Activated naive CD8-positive, alpha-beta T cell treated with anti-CD3 and anti-CD28 coated beads, Interleukin-2, amount 50 U/mL, for 16 hours (primary cell): ENCODE data around the gene CYP4F11.
"Not testable (repeated sequence)": the region's sequence is repeated elsewhere in the genome, so short reads cannot be mapped to it uniquely, and the experiment has no call there.

Experiments used
- DNase-seq: peaks from one replicate; pipeline ENCODE4 v3.0.0-alpha.2; 2020; ENCODE audit warnings: low read depth, low spot score

Gene CYP4F11

GRCh38 chr19:15934332-15935078 is at the start of gene CYP4F11:
TSS of gene CYP4F11 (minus strand) at chr19:15934529. CDS start at chr19:15934408, 121 bp downstream.
- no peak for DNase-seq

- no peak for DNase-seq
Observed at GRCh38 chr19:15979293-15979692, 45.0 kb upstream of the CYP4F11 start.

- DNase-seq, result no peak
Observed at GRCh38 chr19:15977690-15978089, 43.4 kb upstream of the CYP4F11 start.

GRCh38 chr19:15976836-15977689 is 42.7 kb upstream of the CYP4F11 start:
- DNase-seq, result no peak

GRCh38 chr19:15974856-15975255 is 40.5 kb upstream of the CYP4F11 start:
- DNase-seq, result no peak

- not testable (repeated sequence) for DNase-seq
Observed at GRCh38 chr19:15972043-15972442, 37.7 kb upstream of the CYP4F11 start.

GRCh38 chr19:15971224-15971780 is 37.0 kb upstream of the CYP4F11 start:
- DNase-seq, result no peak

- no peak for DNase-seq
Observed at GRCh38 chr19:15964231-15964630, 29.9 kb upstream of the CYP4F11 start.

GRCh38 chr19:15962319-15962718 is 28.0 kb upstream of the CYP4F11 start:
- no peak for DNase-seq

- no peak for DNase-seq
Observed at GRCh38 chr19:15954820-15955219, 20.5 kb upstream of the CYP4F11 start.

GRCh38 chr19:15948223-15949058 is 14.1 kb upstream of the CYP4F11 start, which contains the start of gene OR10H4:
TSS of gene OR10H4 (plus strand) at chr19:15949008. CDS start at chr19:15949008, 0 bp downstream.
- no peak for DNase-seq

- no peak for DNase-seq
Observed at GRCh38 chr19:15945301-15945700, 11.0 kb upstream of the CYP4F11 start.

- DNase-seq, result no peak
Observed at GRCh38 chr19:15944401-15944800, 10.1 kb upstream of the CYP4F11 start.

GRCh38 chr19:15937771-15938170 is 3.4 kb upstream of the CYP4F11 start:
- DNase-seq, result no peak

GRCh38 chr19:15936950-15937349 is 2.6 kb upstream of the CYP4F11 start:
- no peak for DNase-seq

GRCh38 chr19:15936173-15936572 is 1.8 kb upstream of the CYP4F11 start:
- no peak for DNase-seq

GRCh38 chr19:15935167-15935702 is 906 bp upstream of the CYP4F11 start:
- no peak for DNase-seq

- not testable (repeated sequence) for DNase-seq
Observed at GRCh38 chr19:15933761-15934331, 483 bp downstream of the CYP4F11 start.

GRCh38 chr19:15928321-15928720 is 6.0 kb downstream of the CYP4F11 start:
- no peak for DNase-seq

- DNase-seq, result no peak
Observed at GRCh38 chr19:15926484-15926883, 7.8 kb downstream of the CYP4F11 start.

- no peak for DNase-seq
Observed at GRCh38 chr19:15923702-15924101, 10.6 kb downstream of the CYP4F11 start.
